Keratinocyte (primary cell): ENCODE data around the gene UBLCP1. TPM values are rescaled to one million over a fixed set of nuclear protein-coding genes. Genes with fewer than 3 reads are reported as not detected.
A peak's percentile ranks its signal among the peaks of the same experiment; 100 is the strongest.

Experiments used
- DNase-seq: peaks from one replicate; pipeline ENCODE4 v3.0.0-alpha.2; 2011; ENCODE audit warnings: low read depth, missing footprints, low spot score
- FAIRE-seq: peaks from 2 replicates; lab custom pipeline; 2011; peaks lifted over from hg19 to GRCh38; lab: Jason Lieb, UNC
- H2AFZ ChIP-seq: 2 replicates; pipeline ENCODE4 v1.6.0; 2012; ENCODE audit warnings: low read length, control low read depth, inconsistent platforms; ENCODE audit not compliant: control insufficient read depth
- H3K27ac ChIP-seq: 2 replicates; pipeline ENCODE4 v1.5.1; 2011; ENCODE audit warnings: low read length; ENCODE audit not compliant: control insufficient read depth, insufficient read depth
- H3K27me3 ChIP-seq: 3 replicates; pipeline ENCODE4 v1.6.0; 2011; ENCODE audit warnings: low read length; ENCODE audit not compliant: control insufficient read depth, insufficient read depth; ENCODE audit errors: extremely low read depth
- H3K36me3 ChIP-seq, 2 experiments: 2 replicates in 1 of 2; 3 replicates in 1 of 2; pipeline ENCODE4 v1.5.1; 2011; ENCODE audit warnings: low read length in 2 of 2, mild to moderate bottlenecking in 1 of 2; ENCODE audit not compliant: control insufficient read depth in 2 of 2, insufficient read depth in 2 of 2; ENCODE audit errors: extremely low read depth in 1 of 2
- H3K4me1 ChIP-seq: 3 replicates; pipeline ENCODE4 v1.5.1; 2011; ENCODE audit warnings: low read length; ENCODE audit not compliant: control insufficient read depth, insufficient read depth; ENCODE audit errors: extremely low read depth
- H3K4me2 ChIP-seq: 3 replicates; pipeline ENCODE4 v1.6.0; 2011; ENCODE audit warnings: low read depth, low read length; ENCODE audit not compliant: control insufficient read depth, insufficient read depth; ENCODE audit errors: extremely low read depth
- H3K4me3 ChIP-seq, 3 experiments: fragments of 200-600 bp in 1 of 3; sonication (generic) in 1 of 3; 2 replicates in 2 of 3; 3 replicates in 1 of 3; pipeline ENCODE4 v1.5.1; 2011 to 2016; ENCODE audit warnings: low read length in 3 of 3, mild to moderate bottlenecking in 3 of 3, control low read depth in 2 of 3, inconsistent platforms in 1 of 3, low read depth in 1 of 3, mixed read lengths in 1 of 3, mixed run types in 1 of 3, moderate library complexity in 1 of 3; ENCODE audit not compliant: control insufficient read depth in 2 of 3, insufficient read depth in 2 of 3; ENCODE audit errors: extremely low read depth in 1 of 3
- H3K79me2 ChIP-seq: 2 replicates; pipeline ENCODE4 v1.6.0; 2012; ENCODE audit warnings: low read length; ENCODE audit not compliant: control insufficient read depth, insufficient read depth
- H3K9ac ChIP-seq: 3 replicates; pipeline ENCODE4 v1.6.0; 2011; ENCODE audit warnings: low read length; ENCODE audit not compliant: control insufficient read depth, insufficient read depth; ENCODE audit errors: extremely low read depth
- H3K9me1 ChIP-seq: 3 replicates; pipeline ENCODE4 v1.6.0; 2011; ENCODE audit warnings: low read length; ENCODE audit not compliant: control insufficient read depth, insufficient read depth; ENCODE audit errors: extremely low read depth
- H3K9me3 ChIP-seq: 2 replicates; pipeline ENCODE4 v1.5.1; 2012; ENCODE audit warnings: low read depth, low read length; ENCODE audit not compliant: control insufficient read depth
- H4K20me1 ChIP-seq: 3 replicates; pipeline ENCODE4 v1.6.0; 2011; ENCODE audit warnings: low read length; ENCODE audit not compliant: control insufficient read depth, insufficient read depth; ENCODE audit errors: extremely low read depth
- EZH2 ChIP-seq: IDR thresholded peaks from one replicate; pipeline ENCODE4 v1.6.1; 2012; ENCODE audit warnings: inconsistent platforms, mild to moderate bottlenecking, low read length, moderate library complexity
- dilution Hi-C: fragments of 300-500 bp; cut with MboI; formaldehyde crosslinking; loops from one replicate; pipeline ENCODE4 v1.7.0; 2020; ENCODE audit warnings: low sequenced_read_pairs; ENCODE audit not compliant: extremely low pct_ligation_motif_present
- polyA plus RNA-seq, 5 experiments: library from polyadenylated mRNA; depleted of rRNA in 3 of 5; stranded (reverse) in 3 of 5; stranded (forward) in 1 of 5; unstranded in 1 of 5; fragments of >200 nt; gene quantifications; 1 replicate in 1 of 5; 2 replicates in 3 of 5; 3 replicates in 1 of 5; pipeline versions ENCODE4 v1.2.1 to v1.2.3, GENCODE V29; 2011 to 2012; ENCODE audit warnings: missing spikeins in 2 of 5, low read depth in 1 of 5, low replicate concordance in 1 of 5
- TF ChIP-seq, protein P1 (sequence below), 3 experiments: IDR thresholded peaks in 1 of 3; conservative IDR thresholded peaks in 1 of 3; optimal IDR thresholded peaks in 1 of 3; 2 replicates in 2 of 3; 3 replicates in 1 of 3; pipeline versions ENCODE3 to v1.5.1; 2011; ENCODE audit warnings: low read length in 3 of 3, mild to moderate bottlenecking in 3 of 3, moderate library complexity in 2 of 3, control low read depth in 1 of 3, inconsistent platforms in 1 of 3; ENCODE audit not compliant: insufficient read depth in 2 of 3; ENCODE audit errors: extremely low read depth in 1 of 3

Gene UBLCP1
- polyA plus RNA-seq, 1 donor (not counting 4 experiments of a cell fraction or from before 2014, with no cell fraction given), result 42.5 TPM

DNA sequence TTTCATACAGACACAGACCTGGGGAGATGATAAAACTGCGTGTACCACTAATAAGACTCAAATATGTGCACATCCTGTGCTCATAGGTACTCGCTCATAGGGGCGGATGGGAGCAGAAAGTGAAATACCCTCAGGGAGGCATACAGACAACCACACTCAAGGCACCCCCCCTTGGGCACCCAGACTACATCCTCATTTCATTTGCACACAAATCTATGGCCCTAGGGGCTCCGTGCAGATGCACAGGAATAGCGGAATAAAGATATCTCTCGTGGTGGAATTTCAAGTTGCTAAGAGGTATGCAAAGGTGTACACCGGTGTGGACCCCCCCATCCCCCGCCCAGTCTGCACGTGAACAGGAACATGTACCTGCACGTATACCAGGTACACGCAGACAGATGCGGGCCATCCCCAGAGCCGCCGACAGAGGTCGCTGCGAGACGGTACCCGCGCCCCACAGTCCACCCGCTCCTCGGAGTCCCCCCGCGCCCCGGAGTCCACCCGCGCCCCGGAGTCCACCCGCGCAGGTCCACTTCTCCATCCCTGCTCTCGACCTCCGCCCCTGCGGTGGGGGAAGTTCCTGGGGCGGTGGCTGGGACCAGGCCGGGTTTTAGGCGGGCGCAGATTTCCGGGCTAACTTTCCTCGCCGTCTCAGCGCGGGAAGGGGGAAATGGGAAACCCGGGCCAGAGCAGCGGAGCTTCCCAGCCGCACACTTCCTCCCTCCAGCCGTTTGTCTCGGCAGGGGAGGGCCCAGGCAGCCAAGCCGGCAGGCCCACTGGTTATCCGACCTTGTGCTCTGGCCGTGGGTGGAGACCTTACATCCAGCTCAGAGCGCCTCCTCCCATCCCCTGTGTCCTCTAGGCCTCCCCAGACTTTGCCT lies 68.2 kb downstream of the UBLCP1 start:
- no peaks in the 10 kb centered on the region for H3K9me1 ChIP-seq
- DNase-seq, result no peak
- H2AFZ ChIP-seq, result peak overlapping the region; percentile 90
- no peaks in the 10 kb centered on the region for H3K9me3 ChIP-seq
- H3K9ac ChIP-seq, result peak overlapping the region; percentile 69
- no peaks in the 10 kb centered on the region for H4K20me1 ChIP-seq
- no peaks in the 10 kb centered on the region for H3K27me3 ChIP-seq
- H3K79me2 ChIP-seq, result no peaks in the 10 kb centered on the region
- H3K4me2 ChIP-seq, result peak overlapping the region; percentile 75
- TF ChIP-seq, protein P1, sequence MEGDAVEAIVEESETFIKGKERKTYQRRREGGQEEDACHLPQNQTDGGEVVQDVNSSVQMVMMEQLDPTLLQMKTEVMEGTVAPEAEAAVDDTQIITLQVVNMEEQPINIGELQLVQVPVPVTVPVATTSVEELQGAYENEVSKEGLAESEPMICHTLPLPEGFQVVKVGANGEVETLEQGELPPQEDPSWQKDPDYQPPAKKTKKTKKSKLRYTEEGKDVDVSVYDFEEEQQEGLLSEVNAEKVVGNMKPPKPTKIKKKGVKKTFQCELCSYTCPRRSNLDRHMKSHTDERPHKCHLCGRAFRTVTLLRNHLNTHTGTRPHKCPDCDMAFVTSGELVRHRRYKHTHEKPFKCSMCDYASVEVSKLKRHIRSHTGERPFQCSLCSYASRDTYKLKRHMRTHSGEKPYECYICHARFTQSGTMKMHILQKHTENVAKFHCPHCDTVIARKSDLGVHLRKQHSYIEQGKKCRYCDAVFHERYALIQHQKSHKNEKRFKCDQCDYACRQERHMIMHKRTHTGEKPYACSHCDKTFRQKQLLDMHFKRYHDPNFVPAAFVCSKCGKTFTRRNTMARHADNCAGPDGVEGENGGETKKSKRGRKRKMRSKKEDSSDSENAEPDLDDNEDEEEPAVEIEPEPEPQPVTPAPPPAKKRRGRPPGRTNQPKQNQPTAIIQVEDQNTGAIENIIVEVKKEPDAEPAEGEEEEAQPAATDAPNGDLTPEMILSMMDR (optimal IDR thresholded peaks at IDR 0.05 in 1 of 3, IDR thresholded peaks at IDR 0.05 in 1 of 3, conservative IDR thresholded peaks at IDR 0.05 in 1 of 3; ENCODE audit: extremely low read depth in 1 of 3, insufficient read depth in 2 of 3, low read length in 3 of 3), result peak; percentile 53 to 96 (median 96)
- TF ChIP-seq EZH2, result no peak
- peaks cover 9% of the 10 kb centered on the region for H3K4me1 ChIP-seq
- no peak overlapping the region for H3K27ac ChIP-seq
- peak overlapping the region; percentile 38 to 64 (median 55) for H3K4me3 ChIP-seq
- dilution Hi-C loops, result no loop called here
- H3K36me3 ChIP-seq, result no peaks in the 10 kb centered on the region
- peak; percentile 53 for FAIRE-seq

GRCh38 chr5:159332800-159333544 lies 69.9 kb downstream of the UBLCP1 start:
- no peak overlapping the region for H3K4me3 ChIP-seq
- DNase-seq (no peak), FAIRE-seq (no peak)
- no peaks in the 10 kb centered on the region for H4K20me1 ChIP-seq
- H3K27me3 ChIP-seq, result no peaks in the 10 kb centered on the region
- H2AFZ ChIP-seq, result no peak overlapping the region
- dilution Hi-C loops, result no loop called here
- H3K36me3 ChIP-seq, result no peaks in the 10 kb centered on the region
- H3K4me1 ChIP-seq, result peaks cover 24% of the 10 kb centered on the region
- no peak overlapping the region for H3K27ac ChIP-seq
- H3K79me2 ChIP-seq, result no peaks in the 10 kb centered on the region
- no peak overlapping the region for H3K9ac ChIP-seq
- no peaks in the 10 kb centered on the region for H3K9me3 ChIP-seq
- no peak for TF ChIP-seq EZH2
- H3K4me2 ChIP-seq, result no peak overlapping the region
- H3K9me1 ChIP-seq, result no peaks in the 10 kb centered on the region
